Stimulated activated CD8-positive, alpha-beta memory T cell treated with anti-CD3 and anti-CD28 coated beads, Interleukin-7, amount 100 ng/mL, for 48 hours (primary cell): ENCODE data around the gene KRT9.
"Not testable (repeated sequence)": the region's sequence is repeated elsewhere in the genome, so short reads cannot be mapped to it uniquely, and the experiment has no call there.

ENCODE experiments used
- DNase-seq, 2 donors: peaks; one replicate each; pipeline ENCODE4 v3.0.0-alpha.2; 2020; ENCODE audit warnings: low read depth in 1 of 2; ENCODE audit errors: extremely low read depth in 1 of 2

Gene KRT9

DNA sequence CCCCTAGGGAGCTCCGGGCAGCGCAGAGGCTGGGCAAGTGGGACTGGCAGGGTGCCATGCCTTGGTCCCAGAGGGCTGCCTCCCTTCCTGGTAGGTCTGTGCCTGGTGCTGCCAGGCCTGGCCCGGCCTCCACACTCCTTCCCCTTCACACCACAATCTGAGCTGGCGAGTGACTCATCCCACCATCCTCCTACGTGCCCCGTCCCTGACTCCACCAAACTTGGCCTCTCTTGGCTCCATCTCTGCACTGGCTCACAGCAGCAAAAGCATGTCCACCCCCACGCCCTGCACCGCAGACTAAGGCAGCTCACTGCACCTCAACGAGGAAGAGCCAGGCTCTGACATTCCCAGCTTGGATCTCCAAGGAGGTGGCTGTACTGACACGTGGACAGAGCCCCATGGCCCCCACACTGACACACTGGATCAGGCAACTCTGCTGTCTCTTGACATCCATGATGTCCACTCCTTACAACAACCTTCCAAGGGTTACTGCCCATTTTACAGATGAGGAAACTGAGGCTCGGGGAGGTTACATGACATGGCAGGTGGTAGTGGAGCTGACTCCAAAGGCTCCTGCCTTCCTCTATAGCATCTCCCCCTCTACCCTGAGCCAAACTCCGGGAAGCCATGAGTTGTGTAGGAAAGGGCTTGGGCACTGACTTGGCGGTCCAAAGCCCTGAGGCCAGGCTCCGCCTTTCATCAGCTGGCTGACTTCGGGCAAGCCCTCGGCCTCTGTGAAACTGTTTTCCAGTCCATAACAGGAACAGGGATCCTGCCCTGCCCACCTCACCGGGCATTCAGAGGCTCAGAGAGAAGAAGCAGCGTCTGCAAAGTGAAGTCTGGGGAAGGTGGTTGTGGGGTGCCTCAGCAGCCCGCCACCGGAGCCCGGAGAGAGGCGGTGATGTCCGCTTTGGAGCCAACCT, 23.7 kb downstream of the KRT9 start:
- DNase-seq = peak; percentile 37 to 85

DNA sequence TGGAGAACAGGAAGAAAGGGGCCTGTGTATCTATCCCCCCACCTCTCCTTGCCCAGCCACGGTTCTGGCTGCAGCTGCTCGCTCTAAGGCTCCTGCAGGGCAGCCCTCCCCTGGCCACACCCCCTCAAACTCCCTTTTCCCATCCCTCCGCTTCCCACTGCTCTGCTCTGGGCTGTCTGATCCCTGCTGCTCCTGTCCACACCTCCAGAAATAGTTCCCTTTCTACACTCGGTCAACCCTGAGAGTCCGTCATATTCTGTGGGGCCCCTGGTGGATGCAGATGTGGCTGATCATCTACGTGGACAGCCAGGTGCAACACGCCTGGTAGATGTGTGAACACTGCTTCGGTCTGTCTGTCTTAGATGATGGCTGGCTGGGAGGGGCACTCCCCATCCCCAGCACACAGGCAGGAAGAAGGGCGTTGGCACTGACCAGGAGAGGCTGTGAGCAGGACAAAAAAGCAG, 24.4 kb downstream of the KRT9 start:
- DNase-seq = no peak

DNA sequence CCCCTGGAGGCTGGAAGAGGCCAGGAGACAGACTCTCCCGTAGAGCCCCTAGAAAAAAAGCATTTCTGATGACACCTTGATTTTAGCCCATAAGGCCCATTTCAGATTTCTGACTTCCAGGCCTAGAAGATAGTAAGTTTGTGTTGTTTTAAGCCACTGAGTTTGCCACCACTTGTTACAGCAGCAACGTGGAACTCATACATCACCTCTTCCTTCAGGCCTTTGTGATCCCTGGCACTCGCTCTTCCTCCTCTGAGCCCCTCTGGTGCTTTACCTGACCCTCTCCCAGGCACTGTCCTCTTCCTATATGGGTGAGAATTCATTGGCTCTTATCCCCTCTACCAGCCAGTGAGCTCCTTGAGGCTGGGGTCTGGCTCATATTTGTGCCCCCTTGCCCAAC, 25.0 kb downstream of the KRT9 start:
- no peak for DNase-seq

DNA sequence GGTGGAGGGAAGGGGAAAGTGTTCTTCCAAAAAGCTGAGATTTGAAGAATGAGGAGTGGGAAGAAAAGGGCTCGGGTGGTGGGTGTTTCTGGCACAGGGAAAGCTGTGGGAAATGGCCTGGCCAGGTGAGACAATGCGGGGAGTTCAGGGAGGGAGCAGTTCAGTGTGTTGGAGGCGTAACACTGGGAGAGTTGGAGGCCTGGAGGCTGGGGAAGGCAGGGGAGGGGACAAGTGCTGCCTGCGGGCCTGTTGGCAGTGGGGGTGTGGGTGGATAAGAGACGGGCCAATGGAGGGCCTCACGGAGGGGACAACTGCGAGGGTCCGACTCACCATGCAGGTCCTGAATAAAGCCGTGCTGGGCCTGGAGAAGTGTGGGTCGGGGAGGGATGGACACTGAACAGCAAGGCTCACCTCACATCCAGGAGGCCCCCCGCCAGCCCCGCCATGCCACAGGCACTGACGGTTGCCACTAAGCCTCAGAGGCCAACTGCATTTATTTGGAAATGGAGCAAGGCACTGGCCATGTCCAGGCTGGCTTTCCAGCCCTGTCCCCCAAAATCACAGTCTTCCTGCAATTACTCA, 25.9 kb downstream of the KRT9 start:
- DNase-seq = no peak

DNA sequence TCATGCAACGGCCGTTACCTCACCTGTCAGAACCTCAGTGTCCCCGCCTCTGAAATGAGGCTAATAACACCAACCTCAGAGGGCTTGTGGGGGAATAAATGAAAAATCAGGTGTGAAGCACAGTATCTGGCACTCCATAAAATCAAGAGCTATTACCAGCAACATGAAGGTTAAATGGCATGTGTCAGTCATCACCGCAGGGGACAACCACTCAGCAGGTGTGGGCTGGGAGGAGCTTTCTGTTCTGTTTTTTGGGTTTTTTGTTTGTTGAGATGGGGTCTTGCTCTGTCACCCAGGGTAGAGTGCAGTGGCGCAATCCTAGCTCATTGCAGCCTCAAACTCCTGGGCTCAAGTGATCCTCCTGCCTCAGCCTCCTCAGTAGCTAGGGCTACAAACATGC, 26.9 kb downstream of the KRT9 start:
- no peak for DNase-seq

DNA sequence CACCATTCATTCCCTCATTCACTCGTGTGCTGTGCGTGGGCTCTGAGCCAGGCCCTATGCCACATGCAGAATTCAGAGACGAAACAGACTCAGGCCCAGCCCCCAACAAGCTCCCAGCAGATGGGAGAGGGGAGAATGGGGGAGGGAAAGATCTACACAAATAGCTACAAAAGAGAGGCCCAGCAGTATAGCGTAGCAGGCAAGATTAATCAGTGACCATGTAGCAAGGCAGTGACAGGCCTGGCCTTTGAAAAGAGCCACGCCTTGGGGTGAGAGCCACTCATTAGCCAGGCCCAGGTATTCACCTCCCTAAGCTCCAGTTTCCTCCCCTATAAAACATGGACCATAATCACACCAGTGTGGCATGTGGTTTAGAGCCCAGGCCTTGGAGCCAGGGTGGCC, 27.4 kb downstream of the KRT9 start:
- DNase-seq = no peak

DNA sequence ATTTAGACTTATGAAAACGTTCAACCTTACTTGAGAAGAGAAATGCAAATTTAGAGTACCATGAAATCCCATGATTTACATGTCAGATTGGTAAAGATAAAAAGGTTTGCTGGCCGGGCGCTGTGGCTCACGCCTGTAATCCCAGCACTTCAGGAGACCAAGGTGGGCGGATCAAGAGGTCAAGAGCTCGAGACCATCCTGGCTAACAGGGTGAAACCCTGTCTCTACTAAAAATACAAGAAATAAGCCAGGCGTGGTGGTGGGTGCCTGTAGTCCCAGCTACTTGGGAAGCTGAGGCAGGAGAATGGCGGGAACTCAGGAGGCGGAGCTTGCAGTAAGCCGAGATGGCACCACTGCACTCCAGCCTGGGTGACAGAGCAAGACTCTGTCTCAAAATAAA, 29.1 kb downstream of the KRT9 start:
- DNase-seq = not testable (repeated sequence)

DNA sequence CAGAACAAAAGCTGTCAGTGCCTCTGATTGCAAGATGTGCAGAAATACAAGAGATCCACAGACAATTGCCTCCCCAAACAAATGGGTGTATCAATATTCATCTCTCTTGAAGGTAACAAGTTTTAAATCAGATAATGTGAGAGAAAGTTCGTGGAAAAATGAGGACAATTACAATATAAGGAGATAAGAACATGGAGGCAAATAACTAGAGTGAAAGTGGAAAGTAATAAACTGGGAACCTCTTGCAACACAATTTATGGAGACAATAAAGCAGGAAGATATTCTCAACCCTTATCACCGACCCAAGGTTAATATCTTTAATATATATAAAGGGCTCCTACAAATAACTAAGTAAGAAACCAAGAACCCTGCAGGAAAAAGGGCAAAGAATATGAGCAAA, 29.5 kb downstream of the KRT9 start:
- DNase-seq = no peak

DNA sequence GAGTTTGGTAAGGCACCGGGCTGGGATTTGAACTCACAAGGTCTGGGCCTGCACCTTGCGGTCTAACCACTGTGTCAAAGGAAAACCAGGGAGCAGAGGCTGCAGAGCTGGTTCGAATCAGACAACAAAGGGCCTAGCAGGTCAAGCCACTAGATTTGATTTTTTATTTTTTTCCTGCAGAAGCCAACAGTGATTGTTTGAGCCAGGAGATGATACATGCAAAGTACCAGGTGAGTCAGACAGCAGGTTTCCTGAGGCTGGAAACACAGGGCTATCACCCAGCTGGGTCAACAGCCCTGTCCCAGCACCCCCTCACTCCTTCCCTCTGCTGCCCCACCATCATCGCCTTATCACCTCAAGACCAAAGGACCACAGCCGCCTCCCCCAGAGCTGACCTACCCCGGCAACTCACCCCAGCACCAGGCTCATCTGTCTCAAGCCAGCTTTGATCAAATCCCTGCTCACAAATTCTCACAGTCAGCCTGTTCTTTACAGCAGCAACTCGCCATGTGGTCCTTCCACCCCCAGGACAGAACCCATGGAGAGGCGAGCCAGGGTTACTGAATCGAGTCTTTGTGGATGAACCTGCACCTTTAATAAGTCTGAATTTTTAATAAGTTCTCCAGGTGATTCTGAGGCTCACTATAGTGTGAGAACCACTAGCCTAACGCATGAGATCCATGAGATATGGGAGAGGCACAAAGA, 30.8 kb downstream of the KRT9 start:
- no peak for DNase-seq

DNA sequence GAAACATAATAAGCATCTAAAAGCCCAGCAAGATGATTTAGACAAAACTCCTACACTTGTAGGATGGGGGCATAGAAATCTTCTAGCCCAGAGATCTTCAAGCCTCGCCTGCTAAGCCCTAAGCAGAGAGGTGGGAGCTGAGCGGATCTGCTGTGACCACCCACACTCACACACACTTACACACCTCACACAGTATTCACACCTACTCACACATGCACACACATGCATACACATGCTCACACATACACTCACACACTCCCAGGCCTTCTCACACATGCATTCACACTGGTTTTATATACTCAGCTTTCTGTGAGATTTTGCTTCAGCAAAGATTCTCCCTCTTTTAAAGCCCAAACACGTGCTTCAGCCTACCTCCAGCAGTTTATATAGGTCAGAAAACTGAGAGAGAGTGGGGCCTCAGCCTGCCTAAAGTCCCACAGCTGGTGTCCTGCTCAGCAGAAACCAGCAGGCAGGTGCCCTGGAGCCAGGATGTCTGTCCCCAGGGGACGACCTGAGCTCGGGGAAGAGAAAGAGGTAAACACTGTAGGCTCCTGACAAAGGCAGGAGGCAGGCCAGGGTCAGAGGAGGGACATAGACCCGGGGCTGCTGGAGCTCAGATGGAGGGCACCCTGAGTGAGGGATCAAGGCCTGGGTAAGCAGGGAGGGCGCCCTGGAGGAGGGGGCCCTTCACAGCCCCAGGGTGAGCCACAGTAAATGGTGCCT, 31.7 kb downstream of the KRT9 start:
- no peak for DNase-seq

DNA sequence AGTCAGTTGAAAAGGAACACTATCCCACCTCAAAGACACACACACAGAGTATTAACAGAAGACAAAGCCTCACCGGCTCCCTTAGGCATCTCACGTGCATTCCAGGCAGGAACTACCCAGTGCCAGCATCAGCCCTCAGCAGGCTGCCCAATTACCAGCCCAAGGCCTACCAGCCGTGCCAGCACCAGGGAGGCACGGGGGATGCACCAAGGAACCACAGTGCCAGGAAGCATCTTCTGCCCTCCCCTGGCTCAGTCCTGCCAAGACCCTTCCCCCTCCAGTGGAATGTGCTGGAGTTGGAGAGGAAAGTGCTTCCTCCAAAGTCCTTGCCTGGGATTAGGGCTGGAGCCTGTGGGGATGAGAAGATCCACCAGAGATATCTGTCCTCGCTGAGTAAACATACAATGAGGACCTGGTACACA, 32.8 kb downstream of the KRT9 start:
- no peak for DNase-seq

DNA sequence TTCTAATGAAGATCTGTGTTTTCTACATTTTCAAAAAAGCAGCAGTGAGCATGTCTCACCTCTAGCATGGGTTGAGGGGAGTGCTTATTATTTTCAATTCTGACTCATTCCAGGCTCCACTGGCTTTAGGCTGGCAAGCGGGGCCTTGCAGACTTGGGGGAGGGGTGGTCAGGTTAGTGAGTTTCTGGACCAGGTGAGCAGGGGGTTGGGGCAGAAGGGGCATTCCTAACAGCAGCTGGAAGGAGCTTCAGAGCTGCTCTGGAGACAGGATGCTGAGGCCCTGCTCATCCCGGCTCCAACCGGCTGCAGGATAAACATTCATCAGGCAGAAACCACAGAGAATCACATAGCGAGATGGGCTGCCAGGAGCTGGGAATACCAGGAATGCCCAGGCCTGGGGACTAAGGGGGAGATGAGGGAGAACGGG, 33.3 kb downstream of the KRT9 start:
- no peak for DNase-seq

DNA sequence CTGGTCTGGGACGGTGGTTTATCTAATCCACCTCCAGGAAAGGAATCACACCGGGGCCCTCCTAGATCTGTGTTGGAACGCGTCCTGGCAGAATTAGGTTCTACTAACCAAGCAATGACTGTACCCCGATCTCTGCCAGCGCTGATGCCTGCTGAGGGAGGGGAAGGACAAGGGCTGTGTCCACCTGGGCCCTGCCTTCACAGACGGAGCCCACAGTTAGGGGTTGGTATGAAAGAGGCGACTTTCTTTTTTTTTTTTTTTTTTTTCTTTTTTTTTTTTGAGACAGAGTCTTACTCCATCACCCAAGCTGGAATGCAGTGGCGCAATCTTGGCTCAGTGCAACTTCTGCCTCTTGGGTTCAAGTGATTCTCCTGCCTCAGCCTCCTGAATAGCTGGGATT, 33.9 kb downstream of the KRT9 start:
- no peak for DNase-seq

DNA sequence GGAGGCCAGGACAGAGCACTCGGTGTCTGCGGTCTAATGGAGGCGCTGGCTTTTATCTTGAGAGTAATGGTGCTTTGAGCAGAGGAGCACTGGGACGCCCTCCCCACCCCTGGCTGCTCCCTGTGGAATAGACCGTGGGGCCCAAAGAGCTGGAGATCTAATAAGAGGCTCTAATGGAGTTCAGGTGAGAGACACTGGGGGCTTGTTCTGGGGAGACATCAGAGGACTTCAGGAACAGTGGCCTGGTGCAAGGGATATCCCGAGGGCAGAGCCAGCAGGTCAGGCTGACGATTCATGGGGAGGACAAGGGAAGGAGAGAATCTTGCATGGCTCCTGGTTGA, 34.3 kb downstream of the KRT9 start:
- DNase-seq = no peak

DNA sequence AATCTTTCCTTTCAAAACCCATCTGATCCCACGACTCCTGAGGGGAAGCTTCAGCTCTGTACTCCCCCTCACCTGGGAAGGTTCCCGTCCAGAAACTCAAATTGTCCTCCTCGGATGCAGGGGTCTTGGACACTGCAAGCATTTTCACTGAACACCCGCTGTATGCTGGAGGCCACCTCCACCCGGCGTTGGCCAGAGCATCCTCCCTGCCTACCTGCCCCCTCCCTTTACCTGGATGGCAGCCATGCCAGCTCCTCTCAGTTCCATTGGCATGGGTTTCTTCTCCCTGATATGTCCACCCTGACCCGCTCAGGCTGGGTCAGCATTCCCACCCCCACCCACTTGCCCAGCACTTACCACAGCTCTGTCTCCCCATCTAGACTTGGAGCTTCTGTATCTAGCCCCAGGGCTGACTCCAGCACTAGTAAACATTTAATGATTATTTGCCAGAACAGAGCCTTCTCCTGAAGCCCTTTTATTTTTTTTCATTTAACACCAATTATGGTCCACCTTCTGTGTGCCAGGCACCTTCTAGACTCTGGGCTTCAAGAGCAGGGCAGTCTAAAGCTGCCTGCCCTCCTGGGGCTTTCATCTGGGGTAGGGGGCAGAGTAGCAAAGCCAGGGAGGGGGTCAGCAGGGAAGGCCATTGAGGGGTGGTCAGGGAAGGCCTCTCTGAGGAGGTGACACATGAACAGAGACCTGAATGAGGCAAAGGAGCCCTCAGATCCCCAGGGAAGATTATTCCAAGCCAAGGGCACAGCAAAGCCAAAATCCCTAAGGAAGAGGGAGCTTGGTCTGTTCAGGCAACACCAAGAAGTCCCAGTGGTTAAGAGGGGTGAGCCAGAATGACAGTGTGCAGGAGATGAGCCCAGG, 34.9 kb downstream of the KRT9 start:
- no peak for DNase-seq

DNA sequence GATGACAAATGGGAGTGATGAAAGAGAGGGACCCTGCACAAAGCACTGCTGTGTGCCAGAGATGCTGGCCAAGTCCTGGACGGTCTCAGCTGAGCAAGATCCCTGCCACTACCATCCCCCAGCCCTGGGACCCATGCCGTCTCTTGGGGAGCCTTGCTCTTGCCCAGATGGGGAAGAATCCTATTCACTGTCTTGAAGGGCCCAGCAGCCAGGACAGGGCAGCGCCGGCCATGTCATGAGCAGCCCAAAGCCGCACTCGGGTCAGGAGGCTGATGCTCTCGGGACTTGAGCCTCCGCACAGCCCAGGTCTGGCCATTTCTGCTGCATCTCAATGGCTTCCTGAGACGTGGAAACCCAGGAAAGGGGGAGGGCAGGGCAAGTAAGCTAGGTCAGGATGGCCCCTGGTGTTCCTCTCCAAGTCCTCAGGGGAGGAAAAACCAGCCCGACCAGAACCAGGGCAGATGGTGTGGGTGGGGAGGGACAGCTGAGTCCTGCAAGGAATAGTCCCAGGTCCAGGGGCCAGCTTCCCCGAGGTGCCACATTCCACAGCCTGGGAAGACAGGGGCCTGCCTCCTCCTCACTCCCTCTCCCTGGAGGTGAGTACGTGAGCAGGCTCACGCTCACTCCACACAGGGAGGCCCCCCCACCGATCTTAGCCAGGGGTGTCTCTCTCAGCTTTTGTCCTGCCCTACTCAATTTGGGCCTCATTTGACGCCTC, 35.9 kb downstream of the KRT9 start:
- DNase-seq = no peak

DNA sequence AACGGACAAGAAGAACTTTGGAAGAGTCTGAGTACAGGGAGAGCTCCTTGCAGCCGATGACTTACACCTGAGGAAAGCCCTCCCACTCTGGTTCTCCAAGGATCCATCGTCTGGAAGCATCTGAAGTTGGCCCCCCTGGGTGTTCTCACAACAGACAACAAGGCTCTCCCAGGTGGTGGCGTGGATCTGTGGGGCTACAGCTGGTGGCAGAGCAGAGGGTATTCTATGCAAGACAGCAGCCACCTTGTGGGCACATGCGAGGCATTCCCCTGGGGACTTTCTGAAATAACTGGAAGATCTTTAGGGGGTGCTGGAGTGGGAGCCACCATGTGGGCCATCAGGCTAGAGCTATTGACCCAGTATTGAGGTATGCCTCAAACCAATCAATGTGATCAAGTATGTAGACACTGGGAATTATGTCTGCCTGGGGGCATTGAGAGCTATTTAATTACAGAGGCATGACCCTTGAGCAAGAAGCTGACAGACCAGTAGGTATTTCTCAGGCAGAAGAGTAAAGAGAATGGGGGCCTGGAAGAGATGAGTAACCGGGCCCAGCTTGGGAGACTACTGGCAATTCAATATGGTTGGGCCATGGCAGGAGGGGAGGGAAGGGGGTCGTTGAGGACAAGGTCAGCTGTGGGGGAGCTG, 36.8 kb downstream of the KRT9 start:
- DNase-seq = no peak

DNA sequence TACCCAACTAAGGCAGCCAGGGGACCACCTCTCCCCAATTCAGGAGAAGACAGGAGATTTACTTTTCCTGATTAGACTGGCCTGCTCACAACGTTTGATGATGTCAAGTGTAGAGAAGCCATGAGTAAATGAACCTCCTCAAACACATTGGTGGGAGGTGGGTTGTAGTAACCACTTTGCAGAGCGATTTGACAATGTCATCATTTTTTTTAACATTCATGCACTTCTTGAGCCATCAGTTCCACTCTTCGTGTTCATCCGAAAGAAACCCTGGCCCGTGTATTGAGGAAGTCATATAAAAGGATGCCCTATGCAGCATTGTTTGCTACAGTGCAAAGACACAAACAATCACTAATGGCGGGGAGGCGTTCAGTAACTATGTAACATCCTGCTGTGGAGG, 38.2 kb downstream of the KRT9 start:
- no peak for DNase-seq

DNA sequence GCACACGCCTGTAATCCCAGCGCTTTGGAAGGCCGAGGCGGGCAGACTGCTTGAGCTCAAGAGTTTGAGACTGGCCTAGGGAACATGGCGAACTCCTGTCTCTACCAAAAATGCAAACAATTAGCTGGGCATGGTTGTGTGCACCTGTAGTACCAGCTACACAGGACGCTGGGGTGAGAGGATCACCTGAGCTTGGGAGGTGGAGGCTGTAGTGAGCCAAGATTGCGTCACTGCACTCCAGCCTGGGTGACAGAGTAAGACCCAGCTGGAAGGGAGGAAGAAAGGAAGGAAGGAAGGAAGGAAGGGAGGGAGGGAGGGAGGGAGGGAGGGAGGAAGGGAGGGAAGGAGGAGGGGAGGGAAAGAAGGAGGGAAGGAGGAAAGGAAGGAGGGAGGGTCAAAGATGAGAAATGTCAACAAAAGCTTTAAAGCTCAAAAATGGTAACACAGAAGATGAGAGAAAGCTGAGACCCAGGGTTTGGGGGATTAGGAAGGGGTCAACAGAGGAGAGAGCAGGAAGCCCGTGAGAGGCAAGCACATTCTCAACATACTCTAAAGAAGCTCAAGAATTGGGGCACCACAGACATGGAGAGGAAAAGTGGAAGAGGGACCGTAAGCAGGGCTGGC, 38.8 kb downstream of the KRT9 start:
- DNase-seq = no peak
